ENCODE data around the gene COL6A2.
"Not testable (repeated sequence)": the region's sequence is repeated elsewhere in the genome, so short reads cannot be mapped to it uniquely, and the experiment has no call there.

Gene COL6A2

DNA sequence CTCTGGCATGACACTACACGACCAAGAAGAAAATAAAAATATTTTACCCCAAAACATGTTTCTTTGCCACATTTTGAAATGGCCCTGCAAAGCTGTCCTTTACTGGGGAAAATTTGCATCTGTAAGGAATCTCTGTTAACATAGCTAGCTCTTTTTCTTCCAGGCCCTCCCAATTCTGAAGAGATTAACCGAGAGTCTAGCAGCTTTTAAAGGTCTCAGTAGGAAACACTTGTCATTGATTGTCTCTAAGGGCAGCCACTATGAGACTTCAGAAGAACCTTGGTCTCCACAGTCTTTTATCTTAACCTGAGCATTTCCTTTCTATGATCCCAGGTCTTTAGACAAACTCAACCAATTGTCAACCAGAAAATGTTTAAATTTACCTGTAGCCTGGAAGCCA is 9.5 kb downstream of the COL6A2 start:
- DNase-seq, H3K4me3 Mint-ChIP-seq, H3K4me1 Mint-ChIP-seq, H3K27ac Mint-ChIP-seq, CTCF ChIA-PET, H3K36me3 Mint-ChIP-seq: not testable (repeated sequence)
- H3K27me3 Mint-ChIP-seq, result peaks cover 27% of the 10 kb centered on the region
- peaks cover 15% of the 10 kb centered on the region for H3K9me3 Mint-ChIP-seq

DNA sequence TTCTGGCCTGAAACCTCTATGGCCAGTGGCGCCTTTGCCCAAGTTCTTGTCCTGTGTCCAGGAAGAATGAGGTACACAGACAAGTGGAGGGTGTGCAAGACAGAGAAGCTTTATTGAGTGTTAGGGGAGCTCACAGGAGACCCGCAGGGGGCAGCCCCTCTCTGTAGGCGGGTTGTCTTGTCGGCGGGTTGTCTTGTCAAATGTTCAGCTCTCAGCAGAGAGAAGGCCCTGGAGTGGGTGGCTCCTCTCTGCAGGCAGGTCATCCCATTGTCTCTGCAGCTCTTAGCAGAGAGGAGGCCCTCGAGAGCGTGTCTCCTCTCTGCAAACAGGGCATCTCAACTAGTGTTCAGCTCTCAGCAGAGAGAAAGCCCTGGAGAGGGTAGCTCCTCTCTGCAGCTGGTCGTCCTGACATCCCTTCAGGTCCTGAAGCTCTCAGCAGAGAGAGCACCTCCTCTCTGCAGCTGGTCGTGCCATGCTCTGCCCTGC is 11.0 kb downstream of the COL6A2 start:
- Mint-ChIP-seq H3K27ac (no peak overlapping the region), H3K4me1 (no peaks in the 10 kb centered on the region), H3K9me3 (peaks cover 12% of the 10 kb centered on the region), H3K27me3 (peaks cover 13% of the 10 kb centered on the region), H3K4me3 (no peak overlapping the region), H3K36me3 (peaks cover 2% of the 10 kb centered on the region)
- CTCF ChIA-PET, result no interaction called here
- DNase-seq, result no peak

DNA sequence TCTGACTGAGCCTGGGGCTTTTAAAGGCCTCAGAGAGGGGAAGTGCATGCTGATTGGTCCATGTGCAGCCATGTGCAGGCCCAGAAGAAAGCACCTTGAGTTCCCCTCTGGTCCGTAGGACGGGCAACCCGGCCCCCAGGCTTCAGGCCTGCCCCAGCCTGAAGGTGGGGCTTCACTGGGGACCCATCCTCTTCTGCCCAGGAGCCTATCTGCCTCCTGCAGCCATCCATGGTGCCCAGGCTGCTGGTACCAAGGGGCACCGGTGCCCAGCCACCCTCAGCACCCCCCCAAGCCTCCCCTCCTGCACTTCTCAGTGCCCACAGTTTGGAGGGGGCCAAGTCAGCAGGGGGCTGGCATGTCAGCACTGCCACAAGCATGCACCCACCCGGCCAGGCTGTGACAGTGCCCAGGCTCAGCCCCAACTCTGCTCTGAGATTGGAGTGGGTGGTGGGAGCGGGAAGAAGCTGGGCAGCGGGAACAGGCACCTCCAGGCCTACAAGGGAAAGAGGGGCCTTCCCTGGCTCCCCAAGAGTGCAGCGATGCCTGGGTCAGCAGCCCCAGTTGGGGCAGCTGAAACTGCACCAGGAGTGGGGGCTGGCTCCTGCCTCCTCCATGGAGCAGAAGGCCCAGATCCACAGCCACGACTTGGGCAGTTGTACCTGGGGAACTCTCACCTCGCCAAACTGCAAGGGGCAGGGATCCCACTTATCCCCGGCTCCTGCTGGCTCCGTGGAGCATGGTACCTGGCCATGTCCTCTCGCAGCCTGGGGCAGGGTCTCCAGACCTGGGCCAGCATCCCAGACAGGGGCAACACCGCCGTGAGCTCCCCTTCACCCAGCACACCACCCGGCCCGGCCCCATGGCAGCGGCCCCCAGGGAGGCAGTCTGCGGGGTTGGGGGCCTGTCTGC is 11.7 kb downstream of the COL6A2 start:
- CTCF ChIA-PET, result no interaction called here
- Mint-ChIP-seq H3K4me3 (no peak overlapping the region), H3K9me3 (peaks cover 12% of the 10 kb centered on the region), H3K27ac (no peak overlapping the region), H3K4me1 (no peaks in the 10 kb centered on the region), H3K36me3 (peaks cover 2% of the 10 kb centered on the region), H3K27me3 (peaks cover 9% of the 10 kb centered on the region)
- DNase-seq, result peak; percentile 8

DNA sequence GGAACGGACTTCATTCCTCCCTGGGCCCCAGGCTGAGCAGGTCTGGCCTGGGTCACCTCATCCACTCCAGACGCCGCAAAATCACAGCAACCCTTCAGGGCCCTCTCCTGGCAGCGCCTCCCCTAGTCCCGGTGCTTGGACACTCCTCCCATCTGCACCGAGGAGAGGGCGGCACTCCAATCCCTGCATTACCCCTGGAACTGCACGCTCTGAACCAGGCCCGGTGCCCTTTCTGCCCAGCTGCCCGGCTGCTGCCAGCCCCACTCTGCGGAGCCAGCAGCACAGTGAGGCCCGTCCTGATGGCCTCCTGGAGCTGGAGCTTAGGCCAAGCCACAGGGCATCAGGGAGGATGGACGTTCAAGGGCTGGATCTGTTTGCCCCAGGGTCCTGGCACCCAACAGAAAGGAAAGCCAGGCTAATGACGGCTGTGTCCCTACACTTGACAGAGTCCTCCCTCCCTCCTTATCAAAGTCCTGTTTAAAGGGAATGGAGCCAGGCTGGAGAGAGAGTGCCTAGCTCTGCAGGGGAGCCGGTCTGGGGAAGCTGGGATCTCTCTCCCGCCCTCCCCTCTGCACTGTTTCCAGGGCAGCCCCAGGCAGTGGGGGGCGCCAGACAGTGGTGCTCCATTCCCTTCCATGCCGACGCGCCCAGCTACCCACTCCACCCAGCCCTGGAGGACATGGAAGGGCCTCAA is 12.7 kb downstream of the COL6A2 start:
- H3K27ac Mint-ChIP-seq, result no peak overlapping the region
- H3K27me3 Mint-ChIP-seq, result peaks cover 9% of the 10 kb centered on the region
- H3K4me1 Mint-ChIP-seq, result no peaks in the 10 kb centered on the region
- peak; percentile 14 for DNase-seq
- H3K9me3 Mint-ChIP-seq, result peaks cover 12% of the 10 kb centered on the region
- CTCF ChIA-PET, result no interaction called here
- peaks cover 2% of the 10 kb centered on the region for H3K36me3 Mint-ChIP-seq
- H3K4me3 Mint-ChIP-seq, result no peak overlapping the region

DNA sequence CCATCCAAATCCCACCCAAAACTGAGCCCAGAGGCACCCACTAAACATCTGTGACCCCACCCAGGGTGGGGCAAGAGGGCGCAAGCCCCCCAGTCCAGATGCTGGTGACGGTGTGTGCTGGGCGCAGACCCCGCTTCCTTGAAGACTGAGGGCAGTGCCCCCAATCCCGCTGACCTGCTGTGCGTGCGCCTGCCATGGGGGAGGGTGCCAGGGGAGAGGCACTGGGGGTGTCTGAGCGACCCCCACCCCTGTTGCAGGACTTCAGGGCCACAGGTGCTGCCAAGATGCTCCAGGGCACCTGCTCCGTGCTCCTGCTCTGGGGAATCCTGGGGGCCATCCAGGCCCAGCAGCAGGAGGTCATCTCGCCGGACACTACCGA is 13.3 kb downstream of the COL6A2 start:
- peak; percentile 13 for DNase-seq
- CTCF ChIA-PET, result no interaction called here
- H3K4me1 Mint-ChIP-seq, result no peaks in the 10 kb centered on the region
- peaks cover 2% of the 10 kb centered on the region for H3K36me3 Mint-ChIP-seq
- H3K27ac Mint-ChIP-seq, result no peak overlapping the region
- H3K9me3 Mint-ChIP-seq, result peaks cover 12% of the 10 kb centered on the region
- H3K4me3 Mint-ChIP-seq, result no peak overlapping the region
- H3K27me3 Mint-ChIP-seq, result peaks cover 8% of the 10 kb centered on the region

DNA sequence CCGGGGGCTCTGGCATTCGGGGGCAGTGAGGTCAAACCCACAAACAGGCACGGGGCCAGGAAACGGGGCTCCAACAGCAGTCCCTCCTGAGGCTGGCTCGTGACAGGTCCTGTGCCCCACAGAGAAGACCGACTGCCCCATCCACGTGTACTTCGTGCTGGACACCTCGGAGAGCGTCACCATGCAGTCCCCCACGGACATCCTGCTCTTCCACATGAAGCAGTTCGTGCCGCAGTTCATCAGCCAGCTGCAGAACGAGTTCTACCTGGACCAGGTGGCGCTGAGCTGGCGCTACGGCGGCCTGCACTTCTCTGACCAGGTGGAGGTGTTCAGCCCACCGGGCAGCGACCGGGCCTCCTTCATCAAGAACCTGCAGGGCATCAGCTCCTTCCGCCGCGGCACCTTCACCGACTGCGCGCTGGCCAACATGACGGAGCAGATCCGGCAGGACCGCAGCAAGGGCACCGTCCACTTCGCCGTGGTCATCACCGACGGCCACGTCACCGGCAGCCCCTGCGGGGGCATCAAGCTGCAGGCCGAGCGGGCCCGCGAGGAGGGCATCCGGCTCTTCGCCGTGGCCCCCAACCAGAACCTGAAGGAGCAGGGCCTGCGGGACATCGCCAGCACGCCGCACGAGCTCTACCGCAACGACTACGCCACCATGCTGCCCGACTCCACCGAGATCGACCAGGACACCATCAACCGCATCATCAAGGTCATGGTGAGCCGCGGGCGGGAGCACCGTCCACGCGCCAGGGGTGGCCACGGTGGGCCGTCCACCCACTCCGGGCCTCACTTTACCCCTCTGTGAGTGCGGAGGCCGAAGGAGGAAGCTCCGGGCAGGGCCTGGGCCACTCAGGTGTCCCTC is 14.2 kb downstream of the COL6A2 start:
- Mint-ChIP-seq H3K4me3 (no peak overlapping the region), H3K4me1 (no peaks in the 10 kb centered on the region), H3K9me3 (peaks cover 12% of the 10 kb centered on the region), H3K36me3 (peaks cover 2% of the 10 kb centered on the region), H3K27ac (no peak overlapping the region), H3K27me3 (peaks cover 3% of the 10 kb centered on the region)
- CTCF ChIA-PET, result no interaction called here
- peak; percentile 10 for DNase-seq

DNA sequence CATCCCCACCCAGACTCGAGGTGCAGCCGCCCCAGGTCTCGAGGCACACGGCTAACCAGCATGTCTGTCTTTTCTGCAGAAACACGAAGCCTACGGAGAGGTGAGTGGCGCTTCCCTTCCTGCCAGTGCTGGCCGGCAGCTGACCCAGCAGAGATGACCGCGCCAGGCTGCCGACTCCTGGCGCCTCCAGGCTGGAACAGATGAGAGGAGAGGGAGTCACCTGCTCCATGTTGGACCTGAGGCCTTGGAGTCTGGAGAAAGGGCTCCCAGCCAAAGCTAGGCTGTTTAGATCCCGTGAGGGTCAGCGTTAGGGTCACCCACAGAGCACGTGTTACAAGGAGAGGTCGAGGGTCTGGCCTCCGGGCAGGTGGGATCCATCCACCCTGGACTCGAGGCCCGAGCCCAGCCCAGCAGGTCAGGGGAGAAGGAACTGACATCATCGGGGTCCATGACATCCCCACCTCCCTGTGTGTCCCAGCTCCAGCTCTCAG is 14.9 kb downstream of the COL6A2 start:
- CTCF ChIA-PET, result interaction anchor here (0.7 kb wide), 1 partner anchor 86 kb away, joined by 3 read pairs; no protein-coding TSS in a partner anchor
- Mint-ChIP-seq H3K27ac (no peak overlapping the region), H3K36me3 (peaks cover 2% of the 10 kb centered on the region), H3K9me3 (peaks cover 12% of the 10 kb centered on the region), H3K4me3 (no peak overlapping the region), H3K27me3 (peaks cover 3% of the 10 kb centered on the region), H3K4me1 (no peaks in the 10 kb centered on the region)
- DNase-seq, result peak; percentile 5

DNA sequence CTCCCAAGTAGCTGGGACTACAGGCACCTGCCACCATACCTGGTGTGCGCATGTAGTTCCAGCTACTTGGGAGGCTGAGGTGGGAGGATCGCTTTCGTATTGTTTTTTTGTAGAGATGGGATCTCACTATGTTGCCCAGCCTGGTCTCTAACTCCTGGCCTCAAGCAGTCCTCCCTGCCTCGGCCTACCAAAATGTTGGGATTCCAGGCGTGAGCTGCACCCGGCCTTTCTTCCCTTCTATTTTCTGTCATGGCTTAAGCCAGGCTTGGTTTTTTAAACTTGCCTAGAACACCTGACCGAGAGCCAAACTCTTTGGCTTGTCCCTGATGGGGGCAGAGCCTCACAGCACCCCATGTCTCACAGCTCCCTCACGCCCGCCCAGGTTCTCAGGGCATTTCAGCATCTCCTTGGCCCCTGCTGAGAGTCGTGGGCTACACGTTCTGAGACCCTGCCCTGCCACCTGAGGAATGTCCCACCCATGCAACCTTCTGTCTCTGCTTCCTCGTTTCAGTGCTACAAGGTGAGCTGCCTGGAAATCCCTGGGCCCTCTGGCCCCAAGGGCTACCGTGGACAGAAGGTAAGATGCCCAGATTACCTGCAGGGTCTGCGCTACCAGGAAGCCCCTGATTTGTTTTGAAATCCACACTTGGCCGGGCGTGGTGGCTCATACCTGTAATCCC is 15.7 kb downstream of the COL6A2 start:
- H3K9me3 Mint-ChIP-seq, result peaks cover 5% of the 10 kb centered on the region
- H3K27me3 Mint-ChIP-seq, result peaks cover 3% of the 10 kb centered on the region
- CTCF ChIA-PET, result interaction anchor here (0.7 kb wide), 1 partner anchor 85 kb away, joined by 3 read pairs; no protein-coding TSS in a partner anchor
- H3K4me3 Mint-ChIP-seq, result no peak overlapping the region
- no peak overlapping the region for H3K27ac Mint-ChIP-seq
- no peaks in the 10 kb centered on the region for H3K4me1 Mint-ChIP-seq
- no peaks in the 10 kb centered on the region for H3K36me3 Mint-ChIP-seq
- no peak for DNase-seq

DNA sequence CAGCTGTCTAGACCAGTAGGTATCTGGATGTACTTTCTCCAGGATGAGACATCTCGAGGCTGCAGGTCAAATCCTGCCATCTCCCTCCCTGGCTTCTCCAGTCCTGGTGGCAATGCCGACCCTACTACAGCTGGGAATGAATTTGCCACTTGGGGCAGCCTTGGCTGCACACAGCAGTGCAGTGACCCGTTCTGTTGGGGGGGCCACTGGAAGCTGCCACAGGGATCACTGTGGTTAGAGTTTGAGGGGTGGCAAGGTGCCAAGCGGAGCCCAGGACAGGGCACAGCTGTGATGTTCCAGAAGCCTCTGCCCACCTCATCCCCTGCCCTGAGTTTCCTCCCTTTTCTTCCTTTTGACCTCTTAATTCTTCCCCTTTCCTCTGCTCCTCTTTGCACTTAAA is 17.1 kb downstream of the COL6A2 start:
- Mint-ChIP-seq H3K27ac (no peak overlapping the region), H3K4me3 (no peak overlapping the region), H3K4me1 (no peaks in the 10 kb centered on the region), H3K9me3 (peaks cover 4% of the 10 kb centered on the region), H3K27me3 (no peaks in the 10 kb centered on the region), H3K36me3 (no peaks in the 10 kb centered on the region)
- no peak for DNase-seq
- CTCF ChIA-PET, result no interaction called here

DNA sequence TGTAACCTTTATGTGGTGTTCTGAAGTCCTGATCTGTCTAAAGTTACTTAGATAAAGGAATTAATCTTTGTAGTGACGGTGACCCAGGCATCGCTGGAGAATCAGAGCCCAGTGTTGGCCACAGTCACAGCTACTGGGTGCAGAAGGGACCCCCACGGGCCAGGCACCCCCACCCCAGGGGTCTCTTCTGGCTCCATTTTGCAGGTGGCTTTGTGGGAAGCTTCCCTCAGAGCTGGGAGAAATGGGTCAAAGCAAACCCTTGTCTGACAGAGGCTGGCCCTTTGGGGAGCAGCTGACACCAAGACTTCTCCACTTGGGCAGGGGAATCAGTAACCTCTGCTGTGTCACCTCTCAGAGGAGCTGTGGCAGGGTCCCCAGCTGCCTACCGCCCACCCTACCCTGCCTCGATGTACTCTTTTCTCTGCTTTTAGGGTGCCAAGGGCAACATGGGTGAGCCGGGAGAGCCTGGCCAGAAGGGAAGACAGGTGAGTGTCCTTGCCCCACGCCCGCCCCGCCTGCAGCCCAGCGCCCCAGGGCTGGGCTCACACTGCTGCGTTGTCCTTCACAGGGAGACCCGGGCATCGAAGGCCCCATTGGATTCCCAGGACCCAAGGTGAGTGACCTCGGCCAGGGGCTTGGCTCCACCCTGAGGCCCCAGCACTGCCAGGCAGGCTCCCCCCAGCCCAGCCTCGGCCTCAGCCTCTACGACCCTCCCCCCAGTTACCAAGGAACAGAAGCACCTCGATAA is 17.7 kb downstream of the COL6A2 start:
- H3K36me3 Mint-ChIP-seq, result no peaks in the 10 kb centered on the region
- no peak overlapping the region for H3K4me3 Mint-ChIP-seq
- peak; percentile 8 for DNase-seq
- CTCF ChIA-PET, result no interaction called here
- H3K27me3 Mint-ChIP-seq, result no peaks in the 10 kb centered on the region
- peaks cover 4% of the 10 kb centered on the region for H3K9me3 Mint-ChIP-seq
- no peaks in the 10 kb centered on the region for H3K4me1 Mint-ChIP-seq
- no peak overlapping the region for H3K27ac Mint-ChIP-seq

DNA sequence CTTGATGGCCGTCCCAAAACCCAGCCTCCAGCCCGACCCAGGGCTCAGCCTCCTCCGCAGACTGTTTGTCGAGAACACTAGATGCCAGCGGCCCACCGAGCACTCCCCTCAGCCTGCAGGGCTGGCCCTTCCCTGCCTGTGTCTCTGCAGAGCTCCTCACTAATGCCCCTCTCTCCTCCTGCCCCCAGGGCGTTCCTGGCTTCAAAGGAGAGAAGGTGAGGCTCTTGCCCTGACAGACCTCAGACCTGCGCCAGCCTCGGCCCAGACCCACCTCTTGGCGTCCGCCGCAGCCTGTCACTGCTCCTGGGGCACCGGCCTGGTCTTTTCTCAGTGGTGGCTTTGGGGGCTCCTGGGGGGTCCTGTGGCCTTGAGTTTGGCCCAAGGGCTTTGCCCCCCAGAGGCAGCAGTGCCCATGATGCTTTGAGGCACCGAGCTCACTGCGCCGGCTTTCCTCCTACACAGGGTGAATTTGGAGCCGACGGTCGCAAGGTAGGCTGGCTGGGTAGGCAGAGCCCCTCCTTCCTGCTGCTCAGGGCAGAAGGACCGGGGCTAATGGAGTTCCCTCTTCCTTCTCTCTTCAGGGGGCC is 18.4 kb downstream of the COL6A2 start:
- H3K4me1 Mint-ChIP-seq, result no peaks in the 10 kb centered on the region
- no peaks in the 10 kb centered on the region for H3K36me3 Mint-ChIP-seq
- peaks cover 4% of the 10 kb centered on the region for H3K9me3 Mint-ChIP-seq
- H3K4me3 Mint-ChIP-seq, result no peak overlapping the region
- CTCF ChIA-PET, result no interaction called here
- DNase-seq, result no peak
- H3K27me3 Mint-ChIP-seq, result no peaks in the 10 kb centered on the region
- H3K27ac Mint-ChIP-seq, result no peak overlapping the region

DNA sequence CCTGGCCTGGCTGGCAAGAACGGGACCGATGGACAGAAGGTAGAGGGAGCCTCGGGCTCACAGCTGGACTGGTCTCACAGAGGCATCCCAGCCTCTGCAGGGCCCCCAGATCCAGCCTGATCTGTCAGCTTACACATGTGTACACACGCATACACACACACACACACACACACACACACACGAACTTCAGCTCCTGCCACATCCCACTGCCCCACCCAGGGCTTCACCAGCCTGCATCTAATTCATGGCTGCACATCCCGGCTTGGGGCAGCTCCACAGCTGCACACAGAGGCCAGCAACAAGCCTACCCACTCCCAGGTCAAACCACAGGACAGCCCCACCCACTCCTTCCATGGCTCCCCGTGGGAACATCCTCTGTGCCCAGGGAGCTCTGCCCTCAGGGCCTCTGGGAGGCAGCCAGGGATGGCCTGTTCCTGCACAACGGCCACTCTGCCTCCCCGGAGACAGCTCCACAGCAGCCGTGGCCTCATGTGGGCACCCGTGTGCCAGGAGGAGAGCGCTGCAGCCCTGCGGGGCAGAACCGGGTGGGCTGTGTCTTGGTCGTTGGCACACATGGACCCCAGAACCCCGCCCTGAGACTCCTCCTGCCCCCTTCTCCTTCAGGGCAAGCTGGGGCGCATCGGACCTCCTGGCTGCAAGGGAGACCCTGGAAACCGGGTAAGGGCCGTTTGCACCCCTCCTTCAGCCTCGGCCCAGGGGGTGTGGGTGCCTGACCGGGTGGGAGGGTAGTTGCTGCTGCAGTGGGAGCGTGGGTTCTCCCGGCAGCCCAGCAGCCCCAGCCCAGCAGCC is 19.1 kb downstream of the COL6A2 start:
- Mint-ChIP-seq H3K27me3 (no peaks in the 10 kb centered on the region), H3K27ac (no peak overlapping the region), H3K36me3 (no peaks in the 10 kb centered on the region), H3K4me1 (no peaks in the 10 kb centered on the region), H3K4me3 (no peak overlapping the region), H3K9me3 (peaks cover 4% of the 10 kb centered on the region)
- peak; percentile 19 for DNase-seq
- CTCF ChIA-PET, result no interaction called here
